NCI-H2107 treated with DMSO at 0.1 percent for 48 hours (cell line): Measurements from ENCODE around the gene POU6F2.
A peak's percentile ranks its signal among the peaks of the same experiment; 100 is the strongest.

Experiments used
- DNase-seq: peaks from one replicate; lab custom pipeline; 2025; ENCODE audit not compliant: unreplicated experiment; lab: John Stamatoyannopoulos, UW

POU6F2 gene

GRCh38 chr7:39247576-39247975, 269.9 kb downstream of the POU6F2 start:
- no peak for DNase-seq

GRCh38 chr7:39248041-39248691, 270.5 kb downstream of the POU6F2 start:
- no peak for DNase-seq

GRCh38 chr7:39248692-39249090, 271.0 kb downstream of the POU6F2 start:
- DNase-seq, result no peak

- no peak for DNase-seq
Measured at GRCh38 chr7:39249635-39250152, 272.0 kb downstream of the POU6F2 start.

GRCh38 chr7:39252916-39253315, 275.2 kb downstream of the POU6F2 start:
- no peak for DNase-seq

GRCh38 chr7:39259391-39260003, 281.8 kb downstream of the POU6F2 start:
- no peak for DNase-seq

- DNase-seq, result no peak
Measured at GRCh38 chr7:39260279-39260844, 282.7 kb downstream of the POU6F2 start.

GRCh38 chr7:39261771-39262170, 284.1 kb downstream of the POU6F2 start:
- DNase-seq, result no peak

GRCh38 chr7:39265641-39266591, 288.2 kb downstream of the POU6F2 start:
- no peak for DNase-seq

GRCh38 chr7:39269034-39269433, 291.3 kb downstream of the POU6F2 start:
- no peak for DNase-seq

- no peak for DNase-seq
Measured at GRCh38 chr7:39270018-39270417, 292.3 kb downstream of the POU6F2 start.

- DNase-seq, result no peak
Measured at GRCh38 chr7:39271402-39271801, 293.7 kb downstream of the POU6F2 start.

- DNase-seq, result no peak
Measured at GRCh38 chr7:39272111-39272510, 294.4 kb downstream of the POU6F2 start.

GRCh38 chr7:39272691-39273090, 295.0 kb downstream of the POU6F2 start:
- DNase-seq, result no peak

- DNase-seq, result no peak
Measured at GRCh38 chr7:39280337-39280736, 302.6 kb downstream of the POU6F2 start.

GRCh38 chr7:39285256-39285655, 307.5 kb downstream of the POU6F2 start:
- no peak for DNase-seq

- DNase-seq, result no peak
Measured at GRCh38 chr7:39288303-39288702, 310.6 kb downstream of the POU6F2 start.

GRCh38 chr7:39291628-39292410, 314.1 kb downstream of the POU6F2 start:
- no peak for DNase-seq

GRCh38 chr7:39293056-39293823, 315.5 kb downstream of the POU6F2 start:
- DNase-seq, result no peak

- DNase-seq, result peak; percentile 6
Measured at GRCh38 chr7:39294022-39294421, 316.3 kb downstream of the POU6F2 start.
